Natural killer cell treated with Interleukin-12 subunit alpha and Interleukin-12 subunit beta and Interleukin-15 and Interleukin-18, amount 100 ng/mL, for 72 hours (primary cell): Measurements from ENCODE around the gene DPP10. TPM values are rescaled to one million over a fixed set of nuclear protein-coding genes. Genes with fewer than 3 reads are reported as not detected.

Experiments used
- ATAC-seq, 2 donors: fragments of 150-1000 bp; cut with Tn5 transposase in 1 of 2; sonication (Bioruptor Pico), chemical (Tn5 transposase) in 1 of 2; 2 replicates each; pipeline ENCODE4 v1.10.0; 2021
- DNase-seq: peaks from one replicate; pipeline ENCODE4 v3.0.0; 2022; ENCODE audit warnings: low spot score
- H3K27ac Mint-ChIP-seq, 2 donors: 1 replicate in 1 of 2; 2 replicates in 1 of 2; pipeline ENCODE4 v1.8.0; 2022; ENCODE audit warnings: mixed read lengths in 2 of 2, mild to moderate bottlenecking in 1 of 2, moderate library complexity in 1 of 2
- H3K27me3 Mint-ChIP-seq, 2 donors: 1 replicate in 1 of 2; 2 replicates in 1 of 2; pipeline ENCODE4 v1.8.0; 2022; ENCODE audit warnings: mixed read lengths in 2 of 2
- H3K36me3 Mint-ChIP-seq: one replicate; pipeline ENCODE4 v1.8.0; 2022; ENCODE audit warnings: mixed read lengths
- H3K4me1 Mint-ChIP-seq, 2 donors: 1 replicate in 1 of 2; 2 replicates in 1 of 2; pipeline ENCODE4 v1.8.0; 2022; ENCODE audit warnings: low read depth in 2 of 2, mixed read lengths in 2 of 2, mild to moderate bottlenecking in 1 of 2
- H3K4me3 Mint-ChIP-seq: one replicate; pipeline ENCODE4 v1.8.0; 2022; ENCODE audit warnings: mixed read lengths
- H3K9me3 Mint-ChIP-seq: 2 replicates; pipeline ENCODE4 v1.8.0; 2022; ENCODE audit warnings: mixed read lengths
- total RNA-seq, 2 donors: library from RNA; stranded (reverse); gene quantifications; one replicate each; pipeline ENCODE4 v1.2.3, GENCODE V29; 2022

Gene DPP10
- total RNA-seq, 2 donors from 2014 or later: not detected

DNA sequence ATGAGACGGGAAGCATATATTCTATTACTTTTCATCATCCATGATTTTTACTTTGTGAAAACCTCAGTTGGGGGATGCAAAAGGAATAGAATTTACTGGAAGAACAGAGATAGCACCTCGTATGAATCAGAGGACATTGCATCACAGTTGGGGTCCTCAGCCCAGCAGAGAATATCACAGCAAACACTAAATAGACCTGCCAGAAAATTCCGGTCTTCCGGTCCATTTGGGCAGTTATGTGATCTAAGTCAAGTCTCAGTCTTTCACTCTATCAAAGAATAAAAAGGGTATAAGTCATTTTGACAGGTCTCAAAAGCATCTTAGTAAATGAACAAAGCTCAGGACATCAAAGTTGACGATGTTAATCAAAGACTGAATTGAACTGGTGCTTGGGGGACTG lies 1100.6 kb downstream of the DPP10 start:
- Mint-ChIP-seq H3K9me3 (peaks cover 13% of the 10 kb centered on the region), H3K4me1 (no peaks in the 10 kb centered on the region), H3K27ac (no peak overlapping the region), H3K36me3 (peaks cover 9% of the 10 kb centered on the region), H3K27me3 (no peaks in the 10 kb centered on the region), H3K4me3 (no peak overlapping the region)
- ATAC-seq (no peak), DNase-seq (no peak)

DNA sequence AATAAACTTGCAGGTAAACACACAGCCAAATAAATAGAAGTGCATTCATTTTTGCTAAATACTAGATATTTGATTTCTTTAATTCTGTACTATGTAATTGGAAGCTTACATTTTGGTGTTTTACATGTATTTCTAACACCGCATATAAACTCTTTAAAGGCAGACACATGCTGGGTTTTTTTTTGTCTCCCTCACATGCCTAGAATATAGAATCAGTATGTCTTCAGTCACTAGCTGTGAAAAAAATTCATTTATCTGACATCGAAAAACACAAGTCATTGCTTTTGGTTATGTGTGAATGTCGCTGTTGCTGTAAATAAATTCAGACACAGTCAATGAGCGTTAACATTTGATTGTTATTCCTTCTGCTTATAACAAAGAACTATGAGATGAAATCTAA lies 1101.0 kb downstream of the DPP10 start:
- Mint-ChIP-seq H3K27me3 (no peaks in the 10 kb centered on the region), H3K27ac (no peak overlapping the region), H3K4me3 (no peak overlapping the region), H3K36me3 (peaks cover 9% of the 10 kb centered on the region), H3K9me3 (peaks cover 13% of the 10 kb centered on the region), H3K4me1 (no peaks in the 10 kb centered on the region)
- ATAC-seq (no peak), DNase-seq (no peak)

DNA sequence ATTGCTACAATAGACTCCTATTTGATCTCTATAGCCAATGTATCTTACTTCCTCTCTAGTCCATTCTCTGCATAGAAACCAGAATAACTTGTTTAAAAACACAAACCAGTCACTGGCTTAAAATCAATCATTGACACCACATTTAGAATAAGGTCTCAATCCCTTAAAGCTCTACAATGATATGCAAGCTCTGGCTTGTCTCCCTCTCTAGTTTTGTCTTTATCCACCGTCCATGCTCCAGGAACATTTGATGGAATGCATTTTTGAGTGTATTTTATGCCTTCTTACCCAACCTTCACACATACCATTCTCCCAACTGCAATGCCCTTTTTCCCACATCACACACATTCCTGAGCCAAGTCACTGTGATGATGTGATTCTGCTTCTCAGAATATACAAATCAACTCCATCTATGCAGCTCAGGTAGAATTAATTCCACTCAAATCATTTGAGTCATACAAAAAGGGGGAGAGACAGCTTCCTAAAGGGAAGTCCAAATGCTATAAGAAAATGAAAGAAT lies 1107.2 kb downstream of the DPP10 start:
- H3K27me3 Mint-ChIP-seq: no peaks in the 10 kb centered on the region
- H3K4me1 Mint-ChIP-seq: no peaks in the 10 kb centered on the region
- no peak overlapping the region for H3K27ac Mint-ChIP-seq
- H3K4me3 Mint-ChIP-seq: no peak overlapping the region
- peaks cover 19% of the 10 kb centered on the region for H3K9me3 Mint-ChIP-seq
- peaks cover 10% of the 10 kb centered on the region for H3K36me3 Mint-ChIP-seq
- ATAC-seq (no peak), DNase-seq (no peak)

DNA sequence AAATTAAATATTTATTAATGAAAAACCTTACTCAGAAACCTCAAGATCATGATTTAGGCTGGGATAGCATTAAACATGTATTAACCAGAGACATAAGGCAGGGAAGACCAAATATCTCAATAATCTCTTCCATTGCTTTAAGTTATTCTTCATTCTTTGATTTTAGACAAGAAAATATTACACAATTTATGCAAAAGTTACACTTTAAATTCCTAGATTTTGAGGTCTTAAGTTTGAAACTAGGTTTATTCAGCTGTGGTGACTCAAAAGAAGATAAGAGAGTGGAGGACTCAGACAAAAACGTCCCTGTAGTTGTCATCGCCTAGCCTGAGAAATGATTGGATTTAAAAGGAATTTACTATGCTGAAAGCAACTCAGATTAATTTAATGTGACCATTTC lies 1110.3 kb downstream of the DPP10 start:
- no peak overlapping the region for H3K27ac Mint-ChIP-seq
- no peaks in the 10 kb centered on the region for H3K27me3 Mint-ChIP-seq
- DNase-seq (no peak), ATAC-seq (no peak)
- H3K4me3 Mint-ChIP-seq: no peak overlapping the region
- H3K4me1 Mint-ChIP-seq: no peaks in the 10 kb centered on the region
- peaks cover 15% of the 10 kb centered on the region for H3K36me3 Mint-ChIP-seq
- H3K9me3 Mint-ChIP-seq: peaks cover 19% of the 10 kb centered on the region

DNA sequence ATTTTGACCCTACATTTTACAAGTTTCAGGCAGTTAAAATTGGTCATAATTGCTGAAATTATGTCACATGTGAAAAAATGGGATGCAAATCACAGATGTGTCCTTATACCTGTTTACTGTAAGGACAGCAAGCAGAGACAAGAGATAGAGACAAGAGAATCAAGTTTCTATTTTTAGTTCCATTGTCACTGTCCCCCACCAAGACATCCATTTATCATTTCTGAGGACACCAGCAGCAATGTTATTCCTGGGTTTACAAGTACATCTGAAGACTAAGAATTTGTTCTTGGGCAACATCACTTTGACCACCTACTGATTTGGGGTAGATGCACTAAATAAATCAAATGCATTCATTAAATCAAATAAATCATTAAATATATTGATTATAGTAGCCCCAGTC lies 1111.7 kb downstream of the DPP10 start:
- Mint-ChIP-seq H3K4me3 (no peak overlapping the region), H3K27ac (no peak overlapping the region), H3K4me1 (no peaks in the 10 kb centered on the region), H3K9me3 (peaks cover 14% of the 10 kb centered on the region), H3K27me3 (no peaks in the 10 kb centered on the region), H3K36me3 (peaks cover 10% of the 10 kb centered on the region)
- ATAC-seq: no peak
- DNase-seq: no peak

DNA sequence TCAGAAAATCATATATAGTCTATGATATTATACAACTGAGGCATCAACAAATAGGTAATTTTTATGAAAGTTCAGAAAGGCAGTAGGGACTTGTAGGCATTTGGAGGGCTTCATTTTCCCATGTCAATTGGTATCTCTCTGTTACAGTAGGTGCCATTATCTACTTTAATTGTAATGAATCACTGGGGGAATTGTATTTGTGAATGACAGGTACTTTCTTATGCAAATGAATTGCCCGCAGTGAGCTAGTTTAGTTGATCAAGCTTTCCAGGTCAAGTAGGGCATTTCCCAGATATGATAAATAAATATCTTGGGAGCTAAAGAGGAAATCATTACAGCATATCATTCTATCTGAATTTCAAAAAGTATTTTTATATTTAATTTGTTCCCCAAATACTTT lies 1116.3 kb downstream of the DPP10 start:
- ATAC-seq: no peak
- H3K4me3 Mint-ChIP-seq: no peak overlapping the region
- H3K9me3 Mint-ChIP-seq: peaks cover 13% of the 10 kb centered on the region
- no peaks in the 10 kb centered on the region for H3K27me3 Mint-ChIP-seq
- H3K27ac Mint-ChIP-seq: no peak overlapping the region
- peaks cover 12% of the 10 kb centered on the region for H3K36me3 Mint-ChIP-seq
- no peaks in the 10 kb centered on the region for H3K4me1 Mint-ChIP-seq
- no peak for DNase-seq

DNA sequence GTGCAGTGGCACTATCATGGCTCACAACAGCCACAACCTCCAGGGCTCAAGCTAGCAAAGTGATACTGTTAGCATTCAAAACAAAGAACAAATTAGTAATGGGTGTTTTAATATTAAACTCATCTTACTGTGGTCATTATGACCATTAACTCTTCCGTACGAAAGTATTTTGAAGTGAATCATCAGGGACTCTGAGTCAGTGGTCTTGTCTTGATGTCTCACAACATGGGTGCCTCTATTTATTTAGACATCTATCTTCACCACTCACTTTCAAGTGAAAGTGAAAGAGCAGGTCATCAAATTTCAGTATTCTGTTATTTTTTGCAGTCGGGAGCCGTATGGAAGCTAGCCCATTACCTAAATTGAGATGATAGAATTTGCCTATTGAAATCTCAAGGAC lies 1118.2 kb downstream of the DPP10 start:
- peaks cover 10% of the 10 kb centered on the region for H3K36me3 Mint-ChIP-seq
- no peaks in the 10 kb centered on the region for H3K4me1 Mint-ChIP-seq
- H3K9me3 Mint-ChIP-seq: peaks cover 10% of the 10 kb centered on the region
- H3K27ac Mint-ChIP-seq: no peak overlapping the region
- DNase-seq: no peak
- no peak overlapping the region for H3K4me3 Mint-ChIP-seq
- ATAC-seq: no peak
- no peaks in the 10 kb centered on the region for H3K27me3 Mint-ChIP-seq

DNA sequence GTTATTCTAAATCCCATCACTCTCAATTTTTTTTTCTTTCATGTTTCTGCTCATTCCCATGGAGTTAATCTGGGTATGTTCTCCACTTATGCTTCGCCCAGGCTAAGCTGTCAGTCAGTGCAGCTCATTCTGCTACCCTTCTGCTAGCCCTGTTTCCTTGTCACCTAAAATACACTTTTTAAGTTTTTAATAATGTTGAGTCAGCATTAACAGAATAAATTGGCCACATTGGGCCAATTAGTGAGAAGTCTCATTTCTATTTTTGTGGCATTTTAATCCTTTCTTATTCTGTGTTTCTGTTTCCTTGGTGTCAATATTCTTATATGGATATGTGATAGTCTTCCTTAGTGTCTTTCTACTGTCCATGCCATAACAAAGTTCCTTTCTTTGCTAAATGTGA lies 1126.2 kb downstream of the DPP10 start:
- Mint-ChIP-seq H3K36me3 (peaks cover 13% of the 10 kb centered on the region), H3K9me3 (peaks cover 9% of the 10 kb centered on the region), H3K27ac (no peak overlapping the region), H3K4me1 (no peaks in the 10 kb centered on the region), H3K4me3 (no peak overlapping the region), H3K27me3 (no peaks in the 10 kb centered on the region)
- ATAC-seq: no peak
- DNase-seq: no peak

DNA sequence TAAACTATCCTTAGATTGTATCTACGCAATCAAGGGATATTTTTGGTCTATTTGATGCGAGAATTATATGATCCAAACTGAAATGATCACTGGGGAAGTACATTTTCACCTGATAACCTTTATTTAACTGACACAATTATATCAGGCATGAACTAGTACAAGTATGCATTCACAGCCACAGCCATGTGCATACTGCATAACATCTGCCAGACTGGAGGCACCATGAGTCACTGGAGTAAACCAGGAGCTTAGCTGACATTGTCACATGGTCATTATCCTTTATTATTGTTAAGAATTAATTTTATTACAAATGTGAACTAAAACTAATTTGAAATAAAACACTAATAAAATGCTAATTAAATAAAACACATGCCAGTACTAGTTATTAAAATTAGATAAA lies 1127.1 kb downstream of the DPP10 start:
- Mint-ChIP-seq H3K27me3 (no peaks in the 10 kb centered on the region), H3K36me3 (peaks cover 22% of the 10 kb centered on the region), H3K4me1 (no peaks in the 10 kb centered on the region), H3K27ac (no peak overlapping the region), H3K9me3 (peaks cover 18% of the 10 kb centered on the region), H3K4me3 (no peak overlapping the region)
- ATAC-seq: no peak
- DNase-seq: no peak

DNA sequence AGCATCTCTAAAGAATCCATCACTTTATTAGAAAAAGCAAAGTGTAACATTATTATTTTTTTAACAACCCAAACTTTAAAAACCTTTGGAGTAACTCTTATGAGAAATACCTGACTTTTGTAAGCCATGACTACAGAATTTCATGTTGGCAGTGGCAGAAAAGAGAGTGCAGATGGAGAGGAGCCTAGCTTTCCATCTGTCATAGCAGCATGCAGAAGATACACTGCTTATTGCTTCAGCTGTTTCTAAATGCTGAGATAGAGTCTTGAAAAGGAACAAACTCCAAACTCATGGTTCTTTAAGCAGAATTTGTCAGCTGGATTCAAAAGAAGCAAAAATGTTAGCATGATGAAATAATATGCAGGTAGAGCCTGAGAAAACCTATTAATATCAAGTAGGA lies 1130.3 kb downstream of the DPP10 start:
- H3K9me3 Mint-ChIP-seq: peaks cover 18% of the 10 kb centered on the region

DNA sequence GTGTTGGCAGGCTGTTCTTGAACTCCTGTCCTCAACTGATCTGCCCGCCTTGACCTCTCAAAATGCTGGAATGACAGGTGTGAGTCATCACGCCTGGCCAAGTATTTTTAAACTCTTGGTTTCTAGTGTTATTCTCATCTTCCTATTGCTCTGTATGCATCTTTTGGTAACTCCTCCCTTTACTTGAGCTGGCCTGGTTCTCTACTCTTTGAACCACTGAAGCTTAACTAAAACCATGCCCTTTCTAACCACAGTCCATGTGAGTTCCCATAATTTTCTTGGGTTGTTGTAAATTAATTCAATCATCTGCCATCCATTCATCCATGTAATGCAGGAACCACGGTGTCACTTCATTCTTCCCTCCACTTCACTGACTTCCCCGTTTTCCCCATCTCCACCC lies 1131.3 kb downstream of the DPP10 start:
- H3K36me3 Mint-ChIP-seq: peaks cover 16% of the 10 kb centered on the region
- no peak for ATAC-seq

More for the DNA sequence above, 1130.3 kb downstream of the DPP10 start:
- H3K36me3 Mint-ChIP-seq: peaks cover 19% of the 10 kb centered on the region
- no peak overlapping the region for H3K27ac Mint-ChIP-seq
- no peaks in the 10 kb centered on the region for H3K27me3 Mint-ChIP-seq
- DNase-seq (no peak), ATAC-seq (no peak)
- no peak overlapping the region for H3K4me3 Mint-ChIP-seq
- no peaks in the 10 kb centered on the region for H3K4me1 Mint-ChIP-seq

DNA sequence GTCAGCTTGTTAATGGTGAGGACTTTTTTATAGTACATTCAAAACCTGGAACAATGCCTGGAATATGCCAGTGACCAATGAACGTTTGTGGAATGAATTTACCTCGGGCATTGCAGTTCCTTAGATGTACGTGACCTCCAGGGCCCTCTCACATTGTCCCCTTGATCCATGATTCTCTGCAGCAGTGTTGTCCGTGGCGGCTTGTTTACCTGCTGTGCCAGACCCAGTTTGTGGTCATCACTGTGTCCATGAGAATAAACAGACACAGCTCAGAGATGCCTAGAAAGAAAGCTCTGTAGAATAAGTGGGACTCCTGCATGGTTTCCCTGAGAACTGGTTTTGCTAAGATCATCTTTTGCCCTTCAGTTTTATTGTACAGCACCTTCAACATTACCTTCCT lies 1132.2 kb downstream of the DPP10 start:
- Mint-ChIP-seq H3K27me3 (no peaks in the 10 kb centered on the region), H3K9me3 (peaks cover 15% of the 10 kb centered on the region), H3K36me3 (peaks cover 12% of the 10 kb centered on the region), H3K4me3 (no peak overlapping the region), H3K4me1 (no peaks in the 10 kb centered on the region), H3K27ac (no peak overlapping the region)
- no peak for ATAC-seq
- DNase-seq: no peak

More for the DNA sequence above, 1131.3 kb downstream of the DPP10 start:
- Mint-ChIP-seq H3K9me3 (peaks cover 17% of the 10 kb centered on the region), H3K4me1 (no peaks in the 10 kb centered on the region), H3K27ac (no peak overlapping the region), H3K27me3 (no peaks in the 10 kb centered on the region), H3K4me3 (no peak overlapping the region)
- no peak for DNase-seq

DNA sequence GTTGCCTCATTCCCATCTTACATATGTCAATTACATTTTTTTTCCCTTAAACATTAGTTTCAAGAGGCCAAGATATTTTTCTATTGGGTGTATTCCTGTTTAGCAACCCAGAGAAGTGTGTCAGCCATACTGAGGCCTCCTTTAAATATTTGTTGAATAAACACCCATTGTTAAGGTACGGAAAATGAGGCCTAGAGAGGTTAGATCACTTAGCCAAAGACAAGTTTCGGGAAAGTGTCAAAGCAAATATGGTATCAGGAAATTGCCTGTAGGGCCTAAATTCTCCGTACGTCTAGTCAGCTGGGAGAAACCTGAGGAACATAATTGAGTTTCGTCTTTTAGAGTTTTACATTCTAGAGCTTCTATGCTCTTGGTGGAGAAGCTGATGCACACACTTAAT lies 1138.3 kb downstream of the DPP10 start:
- peaks cover 21% of the 10 kb centered on the region for H3K9me3 Mint-ChIP-seq

DNA sequence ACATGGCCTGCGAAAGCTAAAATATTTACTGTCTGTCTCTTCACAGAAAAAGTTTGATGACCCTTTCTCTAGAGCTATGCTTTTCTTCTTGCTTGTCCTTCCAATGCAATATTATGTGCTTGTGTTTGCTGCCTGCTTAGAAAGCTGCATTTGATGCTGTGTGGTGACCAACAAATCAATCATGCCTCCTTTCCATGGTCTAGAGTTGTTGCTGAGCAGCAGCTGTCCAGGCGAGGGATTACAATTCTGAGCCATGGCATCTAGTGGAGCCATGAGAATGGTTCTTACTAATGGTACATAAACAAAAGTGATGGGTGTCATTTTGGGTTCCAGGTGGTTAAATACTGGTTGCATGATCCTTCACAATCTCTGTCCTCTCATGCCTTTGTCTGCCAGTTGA lies 1142.1 kb downstream of the DPP10 start:
- no peak for ATAC-seq
- Mint-ChIP-seq H3K27me3 (no peaks in the 10 kb centered on the region), H3K27ac (no peak overlapping the region)

More for the DNA sequence above, 1138.3 kb downstream of the DPP10 start:
- DNase-seq (no peak), ATAC-seq (no peak)
- Mint-ChIP-seq H3K36me3 (peaks cover 4% of the 10 kb centered on the region), H3K4me3 (no peak overlapping the region), H3K27me3 (no peaks in the 10 kb centered on the region), H3K4me1 (no peaks in the 10 kb centered on the region), H3K27ac (no peak overlapping the region)

DNA sequence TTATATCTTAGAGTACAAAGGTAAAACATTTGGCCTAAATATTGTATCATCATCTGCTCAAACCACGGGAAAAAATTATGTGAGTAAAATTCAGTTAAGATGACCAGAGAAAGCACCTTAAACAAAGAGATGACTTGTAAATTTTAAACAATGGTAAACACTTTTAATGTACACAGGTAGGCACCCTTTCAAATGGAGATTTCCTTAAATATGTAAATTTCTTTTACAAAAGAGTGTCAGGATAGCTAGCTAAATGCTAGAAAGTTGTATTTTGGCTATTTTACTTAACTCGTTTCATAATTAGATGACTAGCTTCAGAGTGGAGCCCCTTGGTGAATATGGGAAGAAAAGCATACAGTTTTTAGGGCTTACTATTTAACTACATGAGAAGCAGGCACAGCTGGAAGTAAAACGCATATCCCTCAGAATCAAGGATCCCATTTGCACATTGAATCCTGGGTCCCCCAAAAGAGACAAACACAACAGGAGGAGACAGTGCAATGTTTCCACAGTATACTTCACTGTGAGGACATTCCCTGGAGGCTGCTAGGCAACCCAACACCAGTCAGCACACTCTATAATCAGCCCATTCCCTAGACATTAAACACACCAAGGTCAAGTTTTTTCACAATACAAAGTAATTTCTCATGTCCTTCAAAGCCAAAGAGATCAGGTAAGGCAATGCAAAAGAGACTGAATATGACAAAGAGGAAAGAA lies 1154.4 kb downstream of the DPP10 start:
- H3K9me3 Mint-ChIP-seq: peaks cover 21% of the 10 kb centered on the region
- ATAC-seq (no peak), DNase-seq (no peak)
- peaks cover 17% of the 10 kb centered on the region for H3K36me3 Mint-ChIP-seq
- no peak overlapping the region for H3K4me3 Mint-ChIP-seq
- no peaks in the 10 kb centered on the region for H3K27me3 Mint-ChIP-seq
- H3K4me1 Mint-ChIP-seq: no peaks in the 10 kb centered on the region
- H3K27ac Mint-ChIP-seq: no peak overlapping the region

More for the DNA sequence above, 1142.1 kb downstream of the DPP10 start:
- Mint-ChIP-seq H3K4me3 (no peak overlapping the region), H3K4me1 (no peaks in the 10 kb centered on the region), H3K36me3 (peaks cover 8% of the 10 kb centered on the region), H3K9me3 (peaks cover 25% of the 10 kb centered on the region)
- DNase-seq: no peak
